Measurements from ENCODE around the gene ARNT2.

ARNT2 gene

GRCh38 chr15:80442728-80443403 is 38.7 kb downstream of the ARNT2 start:
- no peak for DNase-seq (ENCODE audit: low read depth)

- DNase-seq (ENCODE audit: low read depth): no peak
These were observed 40.6 kb downstream of the ARNT2 start for GRCh38 chr15:80444680-80445251.

- DNase-seq (ENCODE audit: low read depth): no peak
These were observed 41.3 kb downstream of the ARNT2 start for GRCh38 chr15:80445300-80446041.

GRCh38 chr15:80447077-80447476 is 42.9 kb downstream of the ARNT2 start:
- DNase-seq (ENCODE audit: low read depth): no peak

- DNase-seq (ENCODE audit: low read depth): no peak
These were observed 45.6 kb downstream of the ARNT2 start for GRCh38 chr15:80449825-80450224.

GRCh38 chr15:80450811-80451321 is 46.7 kb downstream of the ARNT2 start:
- no peak for DNase-seq (ENCODE audit: low read depth)

- no peak for DNase-seq (ENCODE audit: low read depth)
These were observed 48.0 kb downstream of the ARNT2 start for GRCh38 chr15:80452166-80452565.

- DNase-seq (ENCODE audit: low read depth): no peak
These were observed 51.0 kb downstream of the ARNT2 start for GRCh38 chr15:80455051-80455648.

- DNase-seq (ENCODE audit: low read depth): peak; percentile 87
These were observed 51.7 kb downstream of the ARNT2 start for GRCh38 chr15:80455668-80456442.

GRCh38 chr15:80456517-80457492 is 52.6 kb downstream of the ARNT2 start:
- DNase-seq (ENCODE audit: low read depth): peak; percentile 30

- no peak for DNase-seq (ENCODE audit: low read depth)
These were observed 53.7 kb downstream of the ARNT2 start for GRCh38 chr15:80457896-80458295.

- DNase-seq (ENCODE audit: low read depth): no peak
These were observed 54.4 kb downstream of the ARNT2 start for GRCh38 chr15:80458580-80458979.

- no peak for DNase-seq (ENCODE audit: low read depth)
These were observed 55.2 kb downstream of the ARNT2 start for GRCh38 chr15:80459380-80459779.

- no peak for DNase-seq (ENCODE audit: low read depth)
These were observed 55.6 kb downstream of the ARNT2 start for GRCh38 chr15:80459818-80460217.

- no peak for DNase-seq (ENCODE audit: low read depth)
These were observed 57.3 kb downstream of the ARNT2 start for GRCh38 chr15:80461356-80462095.

GRCh38 chr15:80462111-80462510 is 57.9 kb downstream of the ARNT2 start:
- DNase-seq (ENCODE audit: low read depth): no peak

GRCh38 chr15:80462836-80463512 is 58.8 kb downstream of the ARNT2 start:
- DNase-seq (ENCODE audit: low read depth): no peak

GRCh38 chr15:80464951-80465625 is 60.9 kb downstream of the ARNT2 start:
- DNase-seq (ENCODE audit: low read depth): no peak

- no peak for DNase-seq (ENCODE audit: low read depth)
These were observed 61.4 kb downstream of the ARNT2 start for GRCh38 chr15:80465626-80466005.

All from fibroblast of gingiva (primary cell).